GM19468 (cell line): ENCODE data around the gene SULT1A1.
"Not testable (repeated sequence)": the region's sequence is repeated elsewhere in the genome, so short reads cannot be mapped to it uniquely, and the experiment has no call there.

Experiments
- ATAC-seq: cut with Tn5 transposase; IDR thresholded peaks from one replicate; pipeline ENCODE4 v1.9.1; 2021; ENCODE audit warnings: mild to moderate bottlenecking, moderate library complexity, moderate number of reproducible peaks; ENCODE audit not compliant: unreplicated experiment; ENCODE audit errors: extremely low read depth

SULT1A1 gene

GRCh38 chr16:28609631-28610594, at the start of gene SULT1A1:
SULT1A1 (minus strand) TSS chr16:28610044; CDS start chr16:28608855, 1,189 bp downstream.
- no peak for ATAC-seq

- not testable (repeated sequence) for ATAC-seq
Observed at GRCh38 chr16:28639959-28640358, 30.1 kb upstream of the SULT1A1 start.

- not testable (repeated sequence) for ATAC-seq
Observed at GRCh38 chr16:28638359-28638758, 28.5 kb upstream of the SULT1A1 start.

GRCh38 chr16:28637765-28638164, 27.9 kb upstream of the SULT1A1 start, which contains the start of gene NPIPB8:
NPIPB8 (plus strand) TSS chr16:28638065; CDS start chr16:28638361, 296 bp downstream.
- ATAC-seq: not testable (repeated sequence)

GRCh38 chr16:28636093-28636823, 26.4 kb upstream of the SULT1A1 start:
- not testable (repeated sequence) for ATAC-seq

- ATAC-seq: not testable (repeated sequence)
Observed at GRCh38 chr16:28630905-28631304, 21.1 kb upstream of the SULT1A1 start.

GRCh38 chr16:28623172-28623711, 13.4 kb upstream of the SULT1A1 start:
- ATAC-seq: no peak

- ATAC-seq: not testable (repeated sequence)
Observed at GRCh38 chr16:28622532-28623171, 12.8 kb upstream of the SULT1A1 start.

GRCh38 chr16:28621481-28622155, 11.8 kb upstream of the SULT1A1 start:
- no peak for ATAC-seq

- ATAC-seq: not testable (repeated sequence)
Observed at GRCh38 chr16:28620316-28620715, 10.5 kb upstream of the SULT1A1 start.

GRCh38 chr16:28617874-28618273, 8.0 kb upstream of the SULT1A1 start:
- no peak for ATAC-seq

- ATAC-seq: no peak
Observed at GRCh38 chr16:28616636-28617035, 6.8 kb upstream of the SULT1A1 start.

- not testable (repeated sequence) for ATAC-seq
Observed at GRCh38 chr16:28616224-28616577, 6.4 kb upstream of the SULT1A1 start.

GRCh38 chr16:28615486-28616223, 5.8 kb upstream of the SULT1A1 start:
- not testable (repeated sequence) for ATAC-seq

- ATAC-seq: not testable (repeated sequence)
Observed at GRCh38 chr16:28614561-28614960, 4.7 kb upstream of the SULT1A1 start.

GRCh38 chr16:28613912-28614311, 4.1 kb upstream of the SULT1A1 start:
- ATAC-seq: not testable (repeated sequence)

- not testable (repeated sequence) for ATAC-seq
Observed at GRCh38 chr16:28612359-28613280, 2.8 kb upstream of the SULT1A1 start.
